HG03469 (cell line): ENCODE measurements around the gene MRPS5.

Experiments
- ATAC-seq: cut with Tn5 transposase; IDR thresholded peaks from one replicate; pipeline ENCODE4 v1.9.1; 2021; ENCODE audit warnings: mild to moderate bottlenecking, moderate library complexity, moderate number of reproducible peaks; ENCODE audit not compliant: unreplicated experiment

The MRPS5 gene

DNA sequence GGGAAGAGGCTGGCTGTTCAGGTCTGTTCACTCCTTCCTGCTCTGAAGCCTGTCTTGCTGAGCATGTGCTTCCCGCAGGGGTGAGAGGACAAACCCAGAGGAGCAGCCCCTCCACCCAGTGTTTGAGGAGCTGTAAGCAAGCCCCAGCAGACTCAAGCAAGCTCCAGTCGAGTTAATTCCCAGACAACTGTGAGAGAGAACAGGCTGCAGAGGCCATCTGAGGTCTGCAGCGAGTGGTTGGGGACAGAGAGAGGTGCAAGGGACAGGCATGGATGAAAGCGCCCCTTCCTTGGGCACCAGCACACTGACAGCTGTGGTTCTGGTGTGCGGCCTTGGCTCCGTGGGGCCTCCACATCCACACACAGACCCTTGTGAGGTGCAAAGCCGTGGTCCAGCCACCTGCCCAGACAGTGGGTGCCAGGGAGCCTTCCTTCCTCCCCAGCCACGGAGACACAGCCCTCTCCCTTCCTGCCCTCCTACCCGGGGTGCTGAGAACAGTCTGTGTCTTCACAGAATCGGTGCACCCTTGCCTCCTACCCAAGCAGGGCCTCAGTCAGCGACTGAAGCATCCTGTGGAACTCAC, 59.9 kb downstream of the MRPS5 start:
- no peak for ATAC-seq

DNA sequence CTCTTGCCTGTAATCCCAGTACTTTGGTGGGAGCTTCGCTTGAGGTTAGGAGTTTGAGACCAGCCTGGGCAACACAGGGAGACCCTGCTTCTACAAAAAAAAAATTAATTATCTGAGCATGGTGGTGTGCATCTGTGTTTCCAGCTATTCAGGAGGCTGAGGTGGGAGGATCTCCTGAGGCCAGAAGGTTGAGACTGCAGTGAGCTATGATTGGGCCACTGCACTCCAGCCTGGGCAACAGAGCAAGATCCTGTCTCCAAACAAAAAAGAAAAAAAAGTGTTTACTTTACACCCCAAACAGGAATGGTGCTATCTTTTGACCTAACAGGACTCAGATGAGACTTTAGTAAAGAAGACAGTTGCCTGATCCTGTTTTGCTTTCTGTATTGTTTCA, 60.5 kb downstream of the MRPS5 start:
- ATAC-seq: no peak

DNA sequence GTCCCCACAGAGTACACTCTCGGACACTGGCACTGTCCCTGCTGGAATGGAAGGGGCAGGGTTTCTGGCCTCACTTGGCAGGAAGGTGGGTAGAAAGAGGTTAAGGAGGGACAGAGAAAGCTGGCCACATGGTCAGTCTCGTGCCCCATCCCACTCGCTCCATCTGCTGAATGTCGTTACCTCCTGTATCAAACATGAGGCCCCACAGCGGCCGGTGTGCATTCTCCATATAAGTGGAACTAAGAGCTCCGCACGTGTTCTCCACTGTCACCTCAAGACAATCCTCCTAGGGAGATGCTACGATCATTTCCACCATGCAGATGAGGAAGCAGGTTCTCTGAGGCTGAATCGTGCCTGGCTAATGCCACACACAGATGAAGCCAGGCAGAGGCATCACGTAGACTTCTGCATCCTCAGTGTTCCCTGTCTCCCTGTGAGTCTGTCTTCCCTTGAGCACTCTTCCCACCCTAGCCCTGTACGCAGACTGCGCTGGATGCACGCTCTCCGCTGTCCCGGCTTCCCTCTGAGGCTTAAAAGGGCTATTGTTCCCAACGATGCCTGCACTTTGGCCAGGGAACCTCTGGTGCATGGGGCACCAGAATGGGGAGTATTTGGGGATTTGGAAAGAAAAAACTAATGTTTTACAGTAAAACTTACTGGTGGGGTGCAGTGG, 61.0 kb downstream of the MRPS5 start:
- ATAC-seq: no peak

DNA sequence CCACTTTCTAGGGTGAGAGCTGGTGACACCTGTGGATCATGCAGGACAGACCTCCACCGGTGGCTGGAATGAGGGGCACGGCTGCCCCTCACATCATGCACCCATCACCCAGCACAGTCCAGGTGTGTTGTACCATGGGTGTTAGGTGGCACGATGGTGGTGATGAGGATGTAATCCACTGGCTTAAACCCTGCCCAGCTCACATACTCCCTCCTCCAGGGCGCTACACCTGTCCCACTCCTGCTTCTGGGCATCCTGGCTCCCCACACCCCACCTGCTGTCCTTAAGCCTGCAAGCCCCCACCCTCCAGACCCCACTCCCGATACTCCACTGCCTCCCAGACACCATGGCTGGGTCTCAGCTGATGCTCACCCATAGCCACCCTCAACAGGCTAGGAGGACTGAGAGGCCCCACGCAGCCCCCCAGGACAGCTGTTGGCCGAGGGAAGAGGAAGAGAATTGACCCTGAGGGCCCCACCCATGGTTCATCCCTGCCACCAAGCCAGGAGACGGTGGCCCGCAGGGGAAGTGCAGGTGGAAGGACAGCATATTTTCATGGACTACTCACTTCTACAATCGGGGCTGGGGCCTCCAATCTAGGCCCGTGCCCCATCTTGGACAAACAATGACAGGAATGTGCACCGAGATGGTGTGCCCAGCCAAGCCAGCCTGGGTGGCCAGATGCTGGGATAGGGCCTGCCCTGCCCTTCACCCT, 61.8 kb downstream of the MRPS5 start:
- no peak for ATAC-seq

DNA sequence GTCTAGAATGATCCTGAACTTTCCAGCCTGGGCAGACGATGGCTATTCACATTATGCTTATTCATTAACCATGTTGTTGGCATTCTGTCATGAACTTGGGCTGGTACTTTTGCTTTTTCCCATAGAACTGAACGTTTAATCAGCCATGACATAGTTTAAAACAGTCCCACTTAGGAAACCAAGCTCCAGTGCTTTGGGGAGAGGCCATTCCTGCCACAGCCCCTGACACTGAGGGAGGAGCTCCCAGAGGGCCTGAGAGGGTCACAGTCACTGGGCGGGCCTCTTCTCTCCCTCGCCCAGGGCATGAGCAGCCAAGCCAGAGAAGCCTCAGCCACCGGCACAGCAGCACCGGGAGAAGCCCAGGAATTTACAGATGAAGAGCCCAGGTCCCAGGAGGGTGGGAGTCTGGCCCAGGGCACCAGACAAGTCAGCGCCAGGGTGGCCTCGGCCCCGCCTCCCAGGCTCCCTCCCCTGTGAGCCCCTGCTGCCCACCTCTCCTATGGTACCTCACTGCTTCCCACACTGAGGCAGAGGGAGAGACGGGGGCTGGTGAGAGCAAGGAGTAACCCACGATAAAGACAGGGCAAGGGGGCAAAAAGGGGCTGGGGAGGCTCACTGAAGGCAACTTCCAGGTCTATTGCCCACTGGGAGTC, 62.5 kb downstream of the MRPS5 start:
- ATAC-seq: no peak

DNA sequence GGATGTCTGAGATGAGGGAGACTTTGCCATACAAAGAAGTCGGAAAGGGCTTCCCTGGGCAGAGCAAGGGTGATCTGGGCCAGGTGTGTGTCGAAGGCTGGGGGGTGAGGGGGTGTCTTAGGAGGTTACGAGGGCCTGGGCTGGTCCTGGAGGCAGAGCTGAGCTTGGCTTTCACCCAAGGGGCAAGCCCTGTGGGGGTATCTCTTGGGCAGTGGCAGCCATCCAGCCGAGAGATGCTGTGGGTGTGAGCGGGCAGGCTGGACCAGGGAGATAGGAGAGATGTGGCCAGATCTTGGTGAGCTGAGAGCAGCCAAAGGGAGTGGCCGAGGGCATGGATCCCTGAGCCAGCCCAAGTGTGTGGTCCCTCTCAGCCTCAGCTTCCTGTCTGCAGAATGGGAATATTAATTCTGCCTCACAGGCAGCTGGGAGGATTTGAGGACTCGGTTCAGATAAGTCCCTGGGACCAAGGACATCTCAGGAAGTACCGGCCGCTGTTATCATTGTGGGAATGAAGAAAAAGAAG, 63.1 kb downstream of the MRPS5 start:
- no peak for ATAC-seq

DNA sequence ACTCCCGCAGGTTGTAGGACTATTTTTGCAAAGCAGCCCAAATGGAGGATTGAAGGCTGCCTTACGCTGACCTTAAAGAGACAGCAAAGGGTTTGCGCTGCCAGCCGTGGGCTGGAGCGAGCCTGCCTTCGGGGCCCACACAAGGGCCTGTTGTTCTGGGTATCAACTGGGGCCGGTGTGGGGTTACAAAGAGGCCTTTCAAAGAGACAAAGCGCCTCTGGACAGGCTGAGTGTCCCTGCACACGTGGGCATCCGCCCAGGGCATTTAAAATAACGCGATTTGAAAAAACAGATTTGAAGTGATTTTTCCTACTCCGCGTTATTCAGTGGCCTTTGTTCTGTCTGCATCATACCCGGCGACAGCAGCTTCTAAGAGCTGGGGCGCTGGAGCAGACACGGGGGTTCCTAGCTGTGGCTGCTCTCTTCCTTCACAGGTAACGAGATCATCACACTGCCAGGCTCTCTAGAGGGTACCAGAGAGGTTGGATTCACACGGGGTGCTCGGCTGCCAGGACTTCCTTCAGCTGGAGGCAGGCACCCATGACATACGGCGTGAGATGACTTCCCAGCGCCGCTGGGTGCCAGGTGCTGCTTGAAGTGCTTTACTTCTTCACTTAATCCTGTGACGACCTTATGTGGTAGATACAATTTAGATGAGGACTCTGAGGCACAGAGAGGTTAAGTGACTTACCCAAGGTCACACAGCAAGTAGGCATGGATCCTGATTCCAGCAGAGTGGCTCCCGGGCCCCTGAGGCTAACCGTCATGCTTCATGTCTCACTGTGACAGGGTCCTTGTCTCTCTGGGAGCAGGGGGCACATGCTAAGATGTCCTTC, 63.9 kb downstream of the MRPS5 start:
- no peak for ATAC-seq

DNA sequence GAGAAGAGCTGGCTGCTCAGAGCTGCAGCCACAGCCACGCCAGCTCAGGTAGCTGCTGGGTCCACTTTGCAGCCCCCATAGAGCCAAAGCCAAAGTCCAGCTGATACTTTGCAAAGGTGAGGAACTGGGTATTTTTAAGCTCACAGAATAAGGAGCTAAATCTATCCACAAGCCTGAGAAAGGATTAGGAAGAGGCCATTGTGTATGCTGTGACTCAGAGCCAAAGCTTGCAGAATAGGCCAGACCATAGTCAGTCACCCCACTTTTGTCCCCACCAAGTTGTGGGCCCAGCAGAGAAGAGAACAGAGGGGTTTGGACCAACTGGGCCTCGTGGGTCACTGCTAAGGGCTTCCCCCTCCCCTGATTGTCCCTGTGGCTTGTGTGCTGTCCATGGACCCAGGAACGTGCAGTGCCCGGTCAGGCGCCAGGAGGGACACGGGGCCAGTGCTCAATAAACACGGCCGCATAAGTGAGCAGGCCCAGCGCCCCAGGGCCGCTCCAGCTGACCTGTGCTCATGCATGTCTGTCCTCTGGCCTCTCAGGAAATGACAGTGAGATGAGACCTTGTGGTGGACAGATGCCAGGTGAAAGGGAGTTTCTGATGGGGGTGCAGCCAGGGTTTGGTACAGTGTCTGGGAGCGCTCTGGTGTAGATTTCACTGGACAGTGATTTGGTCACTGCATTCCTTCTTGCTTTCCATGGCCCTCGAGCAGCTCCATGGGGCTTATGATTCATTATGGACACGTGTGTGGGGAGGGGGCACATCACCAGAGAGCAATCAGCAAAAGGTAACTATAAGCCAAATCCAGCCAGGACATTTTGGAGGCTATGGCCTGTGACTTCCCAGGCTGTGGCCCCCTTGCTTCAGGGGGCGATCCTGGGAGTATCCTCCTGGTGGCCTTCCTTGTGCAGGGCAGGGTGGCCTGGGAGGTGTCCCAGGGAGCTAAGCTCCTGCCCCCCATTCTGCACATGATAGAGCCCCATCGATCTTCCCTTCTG, 64.8 kb downstream of the MRPS5 start:
- no peak for ATAC-seq

DNA sequence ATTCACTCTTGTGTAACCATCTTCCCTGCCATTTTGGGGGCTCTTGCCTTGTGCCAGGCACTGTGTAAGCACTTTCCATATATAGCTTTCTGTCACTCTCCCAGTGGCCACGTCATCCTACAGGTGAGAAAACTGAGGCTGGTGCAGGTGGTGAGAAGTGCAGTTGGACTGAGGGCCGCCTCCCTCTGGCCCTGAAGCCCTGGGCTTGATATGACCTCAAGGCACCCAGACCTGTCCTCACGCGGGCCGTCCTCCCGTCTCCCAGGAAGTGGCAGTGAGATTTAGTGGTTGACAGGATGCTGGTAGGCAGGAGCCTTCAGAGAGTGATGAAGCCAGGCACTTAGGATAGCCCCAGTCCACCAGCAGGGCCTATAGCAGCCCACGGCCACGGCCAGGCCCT, 65.6 kb downstream of the MRPS5 start:
- no peak for ATAC-seq

DNA sequence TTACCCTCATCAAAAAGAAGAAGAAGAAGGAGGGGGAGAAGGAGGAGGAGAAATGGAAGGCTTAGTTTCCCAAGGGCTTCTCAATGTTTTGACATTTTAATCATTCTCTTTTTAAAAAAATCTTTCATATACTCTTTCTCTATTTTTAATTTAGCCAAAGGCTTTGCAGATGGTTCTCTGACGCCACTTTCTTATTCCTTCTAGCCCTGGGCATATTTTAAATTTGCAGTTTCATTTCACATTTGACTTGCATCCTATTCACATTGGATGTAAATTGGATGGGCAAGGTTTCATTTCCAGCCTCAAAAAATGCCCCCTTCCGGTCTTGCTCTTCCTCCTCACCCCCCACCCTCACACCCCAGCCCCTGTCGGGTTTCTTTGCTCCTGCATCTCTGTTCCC, 66.3 kb downstream of the MRPS5 start:
- ATAC-seq: no peak

DNA sequence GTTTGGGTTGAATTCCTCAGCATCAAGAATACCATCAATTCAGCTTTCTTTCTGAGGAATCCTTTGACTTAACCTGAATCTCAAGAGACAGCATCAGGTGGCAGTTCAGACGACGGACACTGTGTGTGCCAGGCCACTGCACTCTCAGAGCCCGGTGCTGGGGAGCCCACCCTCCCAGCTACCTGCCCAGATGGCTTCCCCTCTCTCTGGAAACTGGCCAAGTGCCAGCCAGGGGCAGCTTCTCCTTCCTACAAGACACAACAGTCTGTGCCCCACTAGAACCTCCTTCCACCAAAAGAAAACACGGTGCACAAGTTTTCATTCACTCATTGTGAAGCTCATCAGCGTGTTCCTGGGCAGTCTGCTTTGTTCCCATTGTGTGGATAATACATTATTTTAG, 67.6 kb downstream of the MRPS5 start:
- ATAC-seq: no peak

DNA sequence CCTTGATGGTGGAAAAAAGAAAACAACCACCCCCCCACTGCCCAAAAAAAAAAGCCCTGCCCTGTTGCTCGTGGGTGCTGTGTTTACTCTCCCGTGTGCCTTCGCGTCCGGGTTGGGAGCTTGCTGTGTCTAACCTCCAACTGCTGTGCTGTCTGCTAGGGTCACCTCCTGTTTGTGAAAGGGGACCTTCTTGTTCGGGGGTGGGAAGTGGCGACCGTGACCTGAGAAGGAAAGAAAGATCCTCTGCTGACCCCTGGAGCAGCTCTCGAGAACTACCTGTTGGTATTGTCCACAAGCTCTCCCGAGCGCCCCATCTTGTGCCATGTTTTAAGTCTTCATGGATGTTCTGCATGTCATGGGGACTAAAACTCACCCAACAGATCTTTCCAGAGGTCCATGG, 68.1 kb downstream of the MRPS5 start:
- no peak for ATAC-seq

DNA sequence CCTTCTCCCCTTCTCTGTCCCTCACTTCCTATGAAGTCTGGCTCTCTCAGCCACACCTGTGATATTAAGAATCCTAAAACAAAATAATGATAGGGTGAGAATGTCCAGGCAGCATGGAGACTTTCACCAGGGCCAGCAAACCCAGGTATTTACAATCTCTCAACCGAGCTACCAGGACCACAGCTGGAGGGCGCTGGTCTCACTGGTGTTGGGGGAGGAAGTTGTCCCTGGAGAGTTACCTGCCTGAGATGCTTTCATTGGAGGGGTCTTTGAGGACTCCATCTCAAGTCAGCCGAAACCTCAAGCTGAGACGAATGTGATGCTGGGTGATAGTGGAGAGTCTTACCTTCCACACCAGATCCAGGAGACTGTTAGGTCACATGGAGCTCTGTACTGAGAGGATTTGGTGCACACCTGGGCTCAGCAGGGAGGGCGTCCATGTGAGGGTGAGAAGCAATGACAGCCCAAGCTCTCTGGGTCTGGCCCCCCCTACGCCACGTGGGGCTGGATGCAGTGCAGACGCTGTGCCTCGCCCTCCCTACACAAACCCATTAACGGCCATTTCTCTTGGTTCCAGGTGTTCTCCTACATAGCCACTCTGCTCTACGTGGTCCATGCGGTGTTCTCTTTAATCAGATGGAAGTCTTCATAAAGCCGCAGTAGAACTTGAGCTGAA, 68.7 kb downstream of the MRPS5 start:
- no peak for ATAC-seq

DNA sequence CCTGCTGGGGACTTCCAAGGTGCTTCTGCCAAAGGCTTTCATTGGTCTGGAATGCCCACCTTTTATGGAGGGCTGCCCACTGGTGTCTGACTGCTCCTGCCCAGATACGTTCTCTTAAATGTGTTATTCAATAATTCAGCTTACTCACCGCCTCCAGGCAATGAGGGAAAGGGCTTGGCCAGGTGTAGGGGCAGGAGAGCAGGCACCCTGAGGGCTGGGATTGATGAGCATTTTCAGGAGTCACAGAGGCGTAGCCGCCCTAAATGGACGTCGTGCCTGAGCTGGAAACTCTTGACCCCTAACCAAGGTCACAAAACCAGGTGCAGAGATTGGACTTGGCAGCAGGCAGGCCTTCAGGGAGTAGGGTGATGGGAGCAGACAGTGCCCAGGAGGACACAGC, 69.3 kb downstream of the MRPS5 start:
- ATAC-seq: no peak

DNA sequence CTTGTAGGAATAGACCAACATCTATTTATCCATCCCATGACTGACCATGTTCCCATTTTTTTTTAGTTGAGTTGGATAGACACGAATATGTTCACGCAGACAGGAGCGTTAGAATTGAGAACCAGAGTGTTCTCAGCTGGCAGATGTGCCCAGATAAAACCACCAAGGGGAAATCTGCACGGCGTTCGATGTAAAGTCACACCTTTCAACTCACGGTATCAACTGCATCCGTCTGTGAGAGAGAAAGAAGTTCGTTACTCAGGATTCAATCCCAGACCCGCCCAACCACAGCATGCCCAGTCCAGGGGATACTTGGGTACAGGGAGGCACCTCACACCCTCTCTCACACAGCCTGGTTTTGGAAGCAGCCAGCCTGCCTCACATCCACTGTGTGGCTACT, 70.0 kb downstream of the MRPS5 start:
- no peak for ATAC-seq

DNA sequence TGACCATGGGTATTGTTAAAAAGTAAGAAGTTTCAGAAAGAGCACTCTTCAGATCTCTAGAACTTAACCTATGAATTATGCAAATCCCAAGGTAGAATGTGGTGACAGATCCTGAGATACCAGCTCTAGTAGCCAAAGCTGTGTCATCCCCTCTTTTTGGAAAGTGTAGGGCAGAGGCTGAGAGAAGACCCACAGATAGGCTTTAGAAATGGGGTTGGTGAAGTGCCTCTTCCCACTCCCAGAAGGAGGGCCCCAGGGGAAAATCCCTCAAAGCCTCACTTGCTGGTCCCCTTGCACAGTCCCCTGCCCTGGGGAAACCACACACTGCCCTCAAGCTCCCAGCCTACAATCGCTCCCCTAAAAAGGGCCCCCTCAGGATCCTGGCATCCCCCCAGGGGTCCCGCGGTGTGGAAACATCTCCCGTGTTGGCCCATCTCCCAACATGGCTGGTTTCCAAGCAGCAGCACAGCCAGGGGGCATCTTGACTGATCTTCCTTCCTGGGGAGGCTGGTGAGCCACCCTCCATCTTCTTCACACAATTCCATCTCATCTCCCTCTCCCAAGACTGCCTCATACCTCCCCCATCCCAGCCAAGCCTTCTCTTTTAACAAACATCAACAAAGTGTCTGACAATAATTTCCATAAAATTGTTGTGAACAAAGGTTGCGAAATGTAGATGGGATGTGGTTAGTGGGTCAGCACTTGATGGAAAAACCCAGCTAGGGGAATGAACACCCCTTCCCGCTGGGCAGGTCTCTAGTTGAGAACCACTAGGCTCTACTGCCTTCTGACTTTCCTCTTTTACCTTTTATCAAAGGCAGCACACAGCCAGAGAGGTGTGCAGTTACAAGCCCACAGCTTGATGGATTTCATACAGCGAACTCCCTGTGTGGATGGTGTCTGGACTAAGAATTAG, 71.0 kb downstream of the MRPS5 start:
- no peak for ATAC-seq

DNA sequence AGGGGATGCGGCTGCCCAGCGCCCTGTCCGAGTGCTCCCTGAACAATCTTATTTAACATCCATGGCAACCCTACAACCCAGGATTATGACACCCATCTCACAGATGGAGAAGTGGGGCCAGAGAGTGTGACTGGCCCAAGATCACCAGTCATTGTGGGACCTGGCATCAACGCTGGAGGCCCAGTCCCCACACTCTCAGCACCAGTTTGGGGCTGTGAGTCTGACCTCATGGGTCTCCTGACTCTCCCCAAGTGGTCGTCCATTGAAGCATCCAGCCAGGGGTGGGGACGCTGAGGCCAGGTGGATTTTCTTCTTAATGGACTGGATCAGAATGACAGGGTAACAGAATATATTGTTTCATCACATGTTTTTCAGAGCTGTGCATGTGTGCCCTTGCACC, 71.6 kb downstream of the MRPS5 start:
- no peak for ATAC-seq

DNA sequence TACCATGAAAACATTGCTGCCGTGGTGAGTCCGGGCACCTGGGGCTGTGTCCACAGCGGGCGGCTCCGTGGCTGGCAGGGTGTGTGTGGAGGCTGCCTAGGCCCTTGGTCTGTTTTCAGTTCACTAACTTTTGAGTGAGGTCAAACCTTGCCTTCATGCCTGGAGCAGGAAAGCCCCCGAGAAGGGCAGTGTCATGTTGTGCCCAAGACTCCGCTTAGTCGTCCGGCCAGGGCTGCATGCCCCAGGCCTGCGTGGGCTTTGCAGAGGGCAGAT, 72.0 kb downstream of the MRPS5 start:
- no peak for ATAC-seq
